NCI-H2227 (cell line): ENCODE data around the gene PFDN2.
"Not testable (repeated sequence)": the region's sequence is repeated elsewhere in the genome, so short reads cannot be mapped to it uniquely, and the experiment has no call there.

Experiments
- DNase-seq: peaks from one replicate; lab custom pipeline; 2025; ENCODE audit not compliant: unreplicated experiment; lab: John Stamatoyannopoulos, UW

The PFDN2 gene

GRCh38 chr1:161139766-161140165 is 21.9 kb upstream of the PFDN2 start:
- peak; percentile 36 for DNase-seq

- no peak for DNase-seq
Observed at GRCh38 chr1:161138431-161138830, 20.6 kb upstream of the PFDN2 start.

GRCh38 chr1:161137881-161138280 is 20.0 kb upstream of the PFDN2 start:
- DNase-seq: no peak

- peak; percentile 51 for DNase-seq
Observed at GRCh38 chr1:161133220-161133740, 15.4 kb upstream of the PFDN2 start.

GRCh38 chr1:161132410-161133219 is 14.8 kb upstream of the PFDN2 start, which contains the start of gene DEDD:
TSS of gene DEDD (minus strand) at chr1:161132667. CDS start at chr1:161124462, 8,205 bp downstream.
- peak; percentile 97 for DNase-seq

- peak; percentile 27 for DNase-seq
Observed at GRCh38 chr1:161131523-161132409, 13.9 kb upstream of the PFDN2 start.

- DNase-seq: no peak
Observed at GRCh38 chr1:161130266-161130665, 12.4 kb upstream of the PFDN2 start.

- DNase-seq: no peak
Observed at GRCh38 chr1:161128591-161129420, 11.0 kb upstream of the PFDN2 start.

- DNase-seq: no peak
Observed at GRCh38 chr1:161127649-161128048, 9.8 kb upstream of the PFDN2 start.

- no peak for DNase-seq
Observed at GRCh38 chr1:161122967-161123366, 5.1 kb upstream of the PFDN2 start.

GRCh38 chr1:161121834-161122233 is 4.0 kb upstream of the PFDN2 start:
- DNase-seq: no peak

- no peak for DNase-seq
Observed at GRCh38 chr1:161121042-161121650, 3.3 kb upstream of the PFDN2 start.

GRCh38 chr1:161119092-161119903 is 1.5 kb upstream of the PFDN2 start:
- peak; percentile 64 for DNase-seq

GRCh38 chr1:161115961-161116360 is 1.9 kb downstream of the PFDN2 start:
- DNase-seq: not testable (repeated sequence)

- DNase-seq: no peak
Observed at GRCh38 chr1:161115132-161115711, 2.6 kb downstream of the PFDN2 start.

GRCh38 chr1:161114556-161114955 is 3.3 kb downstream of the PFDN2 start:
- DNase-seq: no peak

- DNase-seq: no peak
Observed at GRCh38 chr1:161113915-161114314, 3.9 kb downstream of the PFDN2 start.

GRCh38 chr1:161111527-161111926 is 6.3 kb downstream of the PFDN2 start:
- DNase-seq: no peak

GRCh38 chr1:161111117-161111516 is 6.7 kb downstream of the PFDN2 start:
- no peak for DNase-seq
